GM18907 (cell line): ENCODE data around the gene CACNA1E.

Experiments used
- ATAC-seq: cut with Tn5 transposase; IDR thresholded peaks from one replicate; pipeline ENCODE4 v1.9.1; 2021; ENCODE audit warnings: mild to moderate bottlenecking, moderate library complexity; ENCODE audit not compliant: unreplicated experiment

Gene CACNA1E

DNA sequence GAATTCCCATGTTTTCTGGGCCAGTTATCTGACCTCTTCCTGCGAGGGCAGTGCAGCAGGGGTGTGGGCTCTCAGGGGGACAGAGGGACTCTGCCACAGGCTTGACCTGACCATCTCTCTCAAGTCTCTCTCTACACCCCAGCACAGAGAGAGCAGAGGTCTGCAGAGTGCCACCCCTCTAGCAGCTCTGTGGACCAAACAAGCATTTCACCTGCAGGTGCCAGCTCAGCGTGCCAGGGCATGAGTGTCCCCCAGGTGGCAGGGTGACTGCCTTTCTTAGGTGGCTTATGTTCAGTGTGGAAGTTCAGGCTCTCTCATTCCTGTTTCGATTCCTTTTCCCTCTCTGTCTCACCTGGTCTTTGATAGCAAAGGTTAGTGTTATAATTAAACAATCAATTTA lies 191.3 kb downstream of the CACNA1E start:
- ATAC-seq, result no peak

DNA sequence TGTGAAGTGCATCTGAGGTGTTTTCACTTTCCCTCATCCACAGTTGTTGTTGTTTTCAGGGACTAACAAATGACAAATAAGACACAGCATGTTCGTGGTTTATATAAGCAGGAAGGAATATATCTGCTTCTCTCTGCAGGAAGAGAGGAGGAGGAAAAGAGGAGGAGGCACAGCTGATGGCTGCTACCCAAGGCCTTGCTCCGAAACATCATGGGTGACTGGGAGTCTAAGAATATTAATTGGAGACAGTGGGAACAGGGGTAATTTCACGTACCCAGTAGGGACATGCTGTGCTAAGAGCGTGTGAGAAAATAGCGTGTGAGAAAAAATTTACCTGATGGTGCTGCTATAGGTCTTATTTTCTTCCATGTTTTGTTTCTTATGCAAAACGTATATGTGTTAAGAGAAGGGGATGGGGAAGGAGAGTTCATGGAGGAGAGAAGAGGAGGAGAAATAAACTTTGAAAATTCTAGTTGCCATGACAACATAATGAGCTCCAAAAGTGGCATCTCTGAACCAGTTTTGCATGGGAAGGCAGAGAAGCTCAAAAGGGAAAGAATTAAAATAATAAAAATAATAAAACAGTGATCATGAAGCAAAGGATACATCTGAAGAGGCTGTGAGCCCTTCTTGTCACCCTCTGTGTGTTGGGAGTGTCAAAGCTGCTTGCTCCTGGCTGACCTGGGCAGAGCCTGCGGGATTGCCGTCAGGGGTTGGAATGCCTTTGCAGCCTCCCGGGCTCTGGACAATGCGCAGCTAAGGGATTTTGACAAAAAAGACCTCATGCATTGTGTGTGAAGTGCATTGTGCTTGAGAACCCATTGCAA lies 192.0 kb downstream of the CACNA1E start:
- ATAC-seq, result no peak

DNA sequence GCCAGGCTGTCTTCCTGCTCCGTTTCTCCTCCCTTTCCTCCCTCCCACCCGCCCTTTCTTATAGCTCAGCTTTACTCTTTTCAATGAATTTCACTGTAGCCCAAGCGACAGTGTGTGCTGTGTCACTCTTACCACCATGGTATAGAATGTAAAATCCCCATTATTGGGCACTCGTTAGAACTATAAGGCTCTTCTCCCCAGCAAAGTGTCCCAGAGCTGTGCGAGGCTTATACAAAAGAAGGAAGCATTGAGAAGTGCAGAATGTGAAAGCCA lies 192.5 kb downstream of the CACNA1E start:
- no peak for ATAC-seq

DNA sequence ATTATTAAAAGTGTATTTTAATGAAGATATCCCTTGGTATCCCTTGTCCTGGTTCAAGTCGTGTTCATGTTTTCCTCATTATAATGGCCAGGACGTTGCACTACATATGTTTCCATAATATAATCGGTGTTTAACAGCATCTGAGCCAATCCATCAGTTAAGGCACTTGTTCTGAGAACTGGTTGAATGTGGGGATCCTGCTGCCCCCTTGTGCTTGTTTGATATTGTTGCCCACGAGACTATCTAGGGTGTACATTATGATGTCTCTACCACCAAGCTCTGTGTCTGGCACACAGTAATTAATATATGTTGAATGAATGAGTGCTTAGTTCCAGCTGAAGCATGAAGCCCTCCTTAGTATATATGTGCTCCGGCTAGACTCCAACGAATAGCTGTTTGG lies 193.0 kb downstream of the CACNA1E start:
- ATAC-seq, result peak; percentile 48

DNA sequence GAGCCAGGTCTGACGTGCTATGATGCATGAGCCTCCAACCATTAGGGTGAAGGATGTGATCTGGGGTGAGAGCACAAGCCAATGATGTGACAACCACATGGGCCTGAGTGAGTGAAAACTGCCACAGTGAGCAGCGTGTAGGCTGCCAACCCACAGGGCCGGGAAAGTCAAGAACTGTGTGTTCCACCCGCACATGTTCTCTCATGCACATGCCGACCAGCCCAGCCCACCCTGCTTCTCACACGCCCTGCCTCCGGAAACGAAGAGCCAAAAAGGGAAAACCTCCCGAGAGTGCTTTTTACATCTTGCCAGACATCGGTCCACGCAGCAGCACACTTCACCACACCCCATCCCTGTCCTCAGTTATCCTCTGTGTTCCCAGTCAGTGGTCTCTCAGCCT lies 197.0 kb downstream of the CACNA1E start:
- ATAC-seq, result no peak

DNA sequence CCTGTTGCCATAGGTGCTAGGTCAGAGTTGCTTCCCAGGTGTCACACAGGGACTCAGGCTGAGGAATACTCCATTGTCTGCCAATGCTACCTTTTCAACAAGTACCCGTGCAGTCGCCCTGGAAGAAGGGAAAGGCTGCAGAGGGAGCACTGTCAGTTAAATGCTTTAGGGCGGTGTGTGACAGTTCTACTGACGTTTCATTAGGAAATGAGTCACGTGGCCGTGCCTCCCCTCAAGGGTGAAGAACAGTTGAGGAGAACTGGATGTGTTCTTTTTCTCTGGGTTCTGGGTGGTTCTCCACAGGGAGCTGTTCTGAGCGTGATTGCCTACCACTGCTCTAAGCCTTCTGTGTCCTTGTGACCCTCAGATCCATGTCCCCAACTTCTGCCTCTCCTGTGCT lies 197.6 kb downstream of the CACNA1E start:
- no peak for ATAC-seq

DNA sequence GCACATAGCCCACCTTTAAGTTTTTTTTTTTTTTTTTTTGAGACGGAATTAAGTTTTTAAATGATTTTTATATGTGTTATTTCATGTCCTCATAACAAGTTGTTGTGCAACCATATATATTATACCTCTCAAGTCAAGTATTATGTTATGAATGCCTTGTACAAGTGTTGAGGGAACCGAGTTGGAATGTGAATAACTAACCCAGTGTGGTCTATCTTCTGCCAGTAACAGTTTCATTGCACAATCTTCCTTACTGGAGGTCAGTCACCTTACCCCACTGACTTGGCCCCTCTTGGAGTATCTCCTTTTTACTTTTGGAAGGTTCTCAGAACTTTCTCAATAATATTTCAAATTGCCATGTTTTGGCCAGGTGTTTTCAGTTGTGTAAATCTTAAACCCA lies 201.9 kb downstream of the CACNA1E start:
- ATAC-seq, result no peak

DNA sequence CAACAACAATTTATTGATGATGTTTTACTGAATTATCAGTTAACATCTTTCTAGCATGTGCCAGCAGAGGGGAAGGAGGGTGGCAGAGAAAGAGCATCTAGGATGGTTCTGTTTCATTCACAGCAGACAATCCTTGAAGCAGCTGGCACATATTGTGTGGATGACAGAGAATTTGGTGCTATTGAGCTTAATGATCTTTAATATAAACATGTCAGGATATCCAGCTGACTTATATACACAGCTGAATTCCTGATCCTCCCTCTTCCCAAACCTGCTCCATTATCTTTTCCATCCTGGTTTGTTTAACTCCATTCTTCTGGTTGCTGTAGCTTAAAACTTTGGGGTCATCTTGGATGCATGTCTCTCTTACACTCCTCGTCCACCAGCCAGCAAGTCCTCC lies 218.6 kb downstream of the CACNA1E start:
- no peak for ATAC-seq

DNA sequence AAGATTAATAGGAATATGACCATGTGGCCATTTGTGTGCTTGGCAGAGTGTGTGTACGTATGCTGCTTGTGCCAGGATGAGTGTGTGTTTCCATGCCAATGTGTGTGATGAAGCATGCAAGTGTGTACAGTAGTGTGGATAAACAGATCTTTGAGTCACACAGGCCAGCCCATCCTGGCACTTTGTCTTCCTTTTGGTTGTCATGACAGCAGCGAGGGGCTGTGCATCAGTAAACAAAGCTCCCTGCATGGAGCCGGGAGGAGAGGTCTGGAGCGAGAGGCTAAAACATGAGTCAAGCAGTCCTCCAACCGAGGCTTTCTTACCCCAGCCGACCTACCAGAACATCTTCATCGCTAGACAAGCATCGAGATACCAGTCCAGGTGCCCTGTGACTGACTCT lies 221.2 kb downstream of the CACNA1E start:
- ATAC-seq, result no peak

DNA sequence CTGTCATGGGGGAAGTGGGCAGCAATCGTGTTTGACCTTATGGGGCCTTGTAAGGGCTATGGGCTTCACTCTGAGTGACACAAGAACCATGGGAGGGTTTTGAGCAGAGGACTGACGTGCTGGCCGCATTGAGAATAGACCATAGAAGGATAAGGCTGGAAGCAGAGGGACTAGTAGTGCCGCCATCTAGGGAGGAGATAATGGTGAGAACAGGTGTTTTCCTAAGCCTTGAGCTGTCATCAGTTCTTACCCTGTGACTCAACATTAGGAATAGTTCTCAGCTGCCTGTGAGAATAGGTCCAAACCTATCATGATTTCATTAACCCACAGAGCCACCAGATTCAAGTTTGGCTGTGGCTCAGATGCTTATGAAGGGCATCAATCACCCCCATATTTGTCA lies 228.5 kb downstream of the CACNA1E start:
- ATAC-seq, result no peak

DNA sequence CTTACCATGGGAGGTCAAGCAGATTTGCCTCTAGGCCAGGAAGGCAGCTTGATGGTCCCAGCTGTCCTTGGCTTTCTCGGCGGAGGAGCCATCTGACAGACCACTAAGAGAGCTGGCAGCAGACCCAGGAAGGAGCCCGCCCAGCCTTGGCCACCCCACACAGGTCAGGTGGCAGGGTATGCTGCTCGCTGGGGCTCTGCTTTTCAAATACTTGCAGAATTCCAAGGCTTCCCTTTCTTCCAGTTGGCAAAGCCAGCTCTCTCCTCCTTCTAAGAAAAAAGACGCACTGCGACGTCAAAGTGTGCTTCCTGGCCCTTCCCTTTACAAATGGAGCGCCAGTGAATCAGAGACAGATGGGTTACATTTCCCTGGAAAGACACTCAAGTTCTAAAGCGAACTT lies 229.4 kb downstream of the CACNA1E start:
- ATAC-seq, result no peak

DNA sequence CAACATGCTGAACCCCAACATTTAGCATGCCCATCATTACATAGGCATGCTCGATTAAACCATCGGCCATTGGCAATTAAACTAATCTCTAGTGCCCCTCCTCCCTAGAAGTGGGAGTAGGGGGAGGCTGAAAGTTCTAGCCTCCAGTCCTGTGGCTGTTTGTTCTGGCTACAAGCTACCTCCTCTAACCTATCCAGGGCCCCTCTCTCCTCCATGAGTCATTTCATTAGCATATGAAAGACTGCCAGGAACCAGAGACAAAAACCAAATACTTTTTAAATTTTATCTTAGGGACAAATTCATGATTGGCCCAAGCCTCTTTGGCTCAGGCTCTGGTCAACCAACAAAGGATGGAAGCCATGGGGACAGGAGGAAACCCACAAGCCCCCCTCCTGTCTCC lies 231.1 kb downstream of the CACNA1E start:
- ATAC-seq, result no peak

DNA sequence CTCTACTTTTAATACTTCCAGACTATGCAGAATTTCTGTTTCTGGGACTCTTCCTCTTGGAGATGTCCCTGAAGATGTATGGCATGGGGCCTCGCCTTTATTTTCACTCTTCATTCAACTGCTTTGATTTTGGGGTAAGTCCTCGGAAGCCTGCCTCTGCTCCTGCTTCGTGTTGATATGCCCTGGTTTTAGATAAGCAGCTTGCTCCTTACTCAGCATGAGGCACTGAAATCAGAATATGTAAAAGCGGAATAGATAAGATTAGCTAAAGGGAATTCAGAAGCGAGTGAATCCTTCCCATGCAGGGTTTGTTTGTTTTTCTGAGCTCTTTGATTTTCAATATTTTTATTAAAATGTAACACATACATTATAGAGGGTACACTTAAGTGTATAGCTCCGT lies 234.7 kb downstream of the CACNA1E start:
- no peak for ATAC-seq

DNA sequence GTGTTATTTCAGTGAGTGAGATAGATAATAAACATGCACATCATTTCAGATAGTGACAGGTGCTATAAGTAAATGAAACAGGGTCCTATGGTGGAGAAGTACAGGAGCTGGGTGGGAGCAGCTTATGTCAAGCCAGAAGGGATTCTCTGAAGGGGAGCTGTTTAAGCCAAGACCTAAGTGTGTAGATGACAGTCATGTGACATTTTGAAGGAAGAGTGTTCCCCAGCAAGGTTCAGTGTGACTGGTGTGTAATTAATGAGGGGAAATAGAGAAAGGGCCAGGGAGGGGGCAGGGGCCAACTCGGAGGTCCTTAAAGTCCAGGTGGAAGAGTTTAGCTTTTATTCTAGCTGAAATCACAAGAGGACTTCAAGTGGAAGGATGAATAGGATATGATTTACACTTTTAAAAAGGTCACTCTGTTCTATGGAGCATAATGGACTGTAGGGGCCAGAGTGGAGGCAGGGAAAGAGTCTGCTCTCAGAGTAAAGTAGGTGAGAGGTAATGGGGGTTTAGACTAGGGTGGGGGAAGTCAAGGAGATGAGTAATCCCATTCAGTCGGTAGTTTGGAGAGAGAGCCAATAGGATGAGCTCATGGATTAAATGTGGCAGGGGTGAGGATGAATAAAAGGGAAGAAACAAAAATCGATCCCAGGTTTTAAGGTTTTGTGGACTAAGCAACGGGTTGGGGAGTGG lies 243.1 kb downstream of the CACNA1E start:
- ATAC-seq, result no peak

DNA sequence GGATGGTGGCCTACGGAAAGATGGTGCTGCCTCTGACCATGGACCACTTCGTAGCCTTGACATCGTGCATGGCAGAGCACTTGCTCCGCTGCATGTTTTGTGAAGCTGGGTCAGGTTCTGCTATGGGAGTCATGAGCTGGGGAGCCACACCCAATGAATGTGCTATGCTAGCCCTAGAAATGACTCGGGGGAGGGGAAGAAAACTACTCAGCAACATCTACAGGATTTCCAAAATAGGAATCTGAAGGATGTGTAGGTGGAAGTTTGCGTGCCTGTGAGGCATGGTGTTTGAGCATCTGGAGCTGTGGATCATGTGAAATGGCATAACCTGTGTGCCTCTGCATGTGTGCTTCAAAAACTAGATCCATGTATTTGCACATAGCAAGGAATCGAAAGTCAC lies 247.3 kb downstream of the CACNA1E start:
- ATAC-seq, result no peak

DNA sequence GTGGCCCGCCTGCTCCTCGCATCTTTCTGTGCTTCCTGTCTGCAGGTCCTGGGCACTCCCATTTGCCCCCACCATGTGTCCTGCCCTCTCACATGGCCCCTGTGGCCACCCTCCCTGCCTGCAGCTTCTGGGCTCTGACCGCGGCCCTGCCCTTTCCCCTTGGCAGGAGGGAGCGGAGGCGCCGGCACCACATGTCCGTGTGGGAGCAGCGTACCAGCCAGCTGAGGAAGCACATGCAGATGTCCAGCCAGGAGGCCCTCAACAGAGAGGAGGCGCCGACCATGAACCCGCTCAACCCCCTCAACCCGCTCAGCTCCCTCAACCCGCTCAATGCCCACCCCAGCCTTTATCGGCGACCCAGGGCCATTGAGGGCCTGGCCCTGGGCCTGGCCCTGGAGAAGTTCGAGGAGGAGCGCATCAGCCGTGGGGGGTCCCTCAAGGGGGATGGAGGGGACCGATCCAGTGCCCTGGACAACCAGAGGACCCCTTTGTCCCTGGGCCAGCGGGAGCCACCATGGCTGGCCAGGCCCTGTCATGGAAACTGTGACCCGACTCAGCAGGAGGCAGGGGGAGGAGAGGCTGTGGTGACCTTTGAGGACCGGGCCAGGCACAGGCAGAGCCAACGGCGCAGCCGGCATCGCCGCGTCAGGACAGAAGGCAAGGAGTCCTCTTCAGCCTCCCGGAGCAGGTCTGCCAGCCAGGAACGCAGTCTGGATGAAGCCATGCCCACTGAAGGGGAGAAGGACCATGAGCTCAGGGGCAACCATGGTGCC lies 249.1 kb downstream of the CACNA1E start:
- no peak for ATAC-seq

DNA sequence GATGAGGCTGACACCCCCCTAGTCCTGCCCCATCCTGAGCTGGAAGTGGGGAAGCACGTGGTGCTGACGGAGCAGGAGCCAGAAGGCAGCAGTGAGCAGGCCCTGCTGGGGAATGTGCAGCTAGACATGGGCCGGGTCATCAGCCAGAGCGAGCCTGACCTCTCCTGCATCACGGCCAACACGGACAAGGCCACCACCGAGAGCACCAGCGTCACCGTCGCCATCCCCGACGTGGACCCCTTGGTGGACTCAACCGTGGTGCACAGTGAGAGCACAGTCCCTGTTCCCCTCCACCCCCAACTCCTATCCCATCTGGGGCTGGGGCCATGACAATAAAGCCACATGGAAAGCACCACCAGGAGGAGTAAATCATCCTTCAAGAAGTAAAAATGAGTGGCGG lies 250.2 kb downstream of the CACNA1E start:
- no peak for ATAC-seq

DNA sequence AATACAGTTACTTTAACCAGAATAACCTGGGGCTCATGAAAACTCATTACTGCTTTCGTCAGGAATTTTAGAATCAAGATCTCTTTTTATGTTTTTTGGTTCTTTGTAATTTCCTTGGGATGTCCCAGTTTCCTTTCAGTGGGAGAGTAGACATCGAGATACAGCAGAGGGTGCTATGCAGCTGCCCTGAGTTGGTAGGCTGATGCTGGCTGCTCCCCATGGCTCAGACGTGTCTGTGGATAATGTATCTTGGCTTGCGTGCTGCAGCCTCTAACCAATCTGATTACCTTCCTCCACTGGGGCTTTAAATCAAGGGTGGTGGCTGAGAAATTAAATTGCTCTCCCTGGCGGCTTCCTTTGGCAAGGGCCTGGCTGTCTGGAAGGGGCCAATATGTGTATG lies 253.7 kb downstream of the CACNA1E start:
- no peak for ATAC-seq

DNA sequence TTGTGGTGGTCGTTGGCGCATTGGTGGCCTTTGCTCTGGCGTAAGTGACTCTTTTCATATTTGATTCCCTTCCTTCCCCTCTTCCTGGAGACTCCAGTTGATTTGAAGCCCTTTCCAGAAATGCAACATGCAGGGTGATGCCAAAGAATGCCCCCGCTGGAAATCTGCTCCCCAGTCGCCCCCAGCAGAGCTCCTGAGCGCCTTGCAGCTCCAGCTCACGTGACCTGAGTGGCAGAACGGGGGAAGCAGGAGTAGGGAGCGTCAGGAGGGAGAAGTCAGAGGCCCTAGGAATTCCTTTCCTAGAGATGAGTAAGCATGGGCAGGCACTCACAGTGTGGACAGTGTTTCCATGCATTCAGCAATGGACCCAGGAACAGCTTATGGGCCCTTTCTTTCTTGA lies 255.9 kb downstream of the CACNA1E start:
- ATAC-seq, result no peak

DNA sequence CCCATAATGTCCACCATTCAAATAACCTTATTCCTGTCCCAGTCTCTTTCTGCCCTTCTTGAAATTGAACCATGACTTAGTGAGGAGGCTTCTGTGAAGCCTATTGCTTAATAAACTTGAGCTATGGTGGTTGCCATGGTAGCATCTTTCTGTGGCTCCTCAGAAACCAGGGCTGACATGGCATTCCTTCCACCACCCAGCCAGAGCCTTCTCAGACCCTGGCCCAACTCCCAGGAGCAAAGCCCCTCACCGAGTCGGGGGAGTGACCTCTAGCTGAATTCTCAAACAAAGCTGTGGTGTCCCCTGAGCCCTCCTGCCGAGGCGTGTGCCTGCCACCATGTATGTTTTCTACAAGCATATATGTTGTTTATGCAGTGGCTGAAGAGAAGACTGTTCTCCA lies 259.1 kb downstream of the CACNA1E start:
- no peak for ATAC-seq

DNA sequence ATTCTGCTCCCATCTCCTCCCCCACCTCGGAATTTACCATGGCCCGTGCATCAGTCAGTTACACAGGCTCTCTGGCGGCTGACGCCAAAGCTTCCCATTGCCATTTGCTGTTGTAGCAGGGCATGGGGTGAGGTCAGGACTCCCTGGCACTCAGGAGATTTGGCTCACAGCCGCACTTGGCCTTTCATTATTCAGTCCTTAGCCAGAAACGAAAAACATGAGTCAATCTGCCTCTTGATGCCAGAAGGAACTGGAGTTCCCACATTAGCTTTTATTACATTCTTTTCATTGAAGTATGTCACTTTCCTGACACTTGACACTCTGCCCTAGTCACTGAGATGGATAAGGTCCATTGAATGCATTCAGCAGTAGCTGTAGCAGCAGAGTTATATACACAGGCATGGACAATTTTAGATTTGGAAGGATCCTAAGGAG lies 260.6 kb downstream of the CACNA1E start:
- ATAC-seq, result no peak

DNA sequence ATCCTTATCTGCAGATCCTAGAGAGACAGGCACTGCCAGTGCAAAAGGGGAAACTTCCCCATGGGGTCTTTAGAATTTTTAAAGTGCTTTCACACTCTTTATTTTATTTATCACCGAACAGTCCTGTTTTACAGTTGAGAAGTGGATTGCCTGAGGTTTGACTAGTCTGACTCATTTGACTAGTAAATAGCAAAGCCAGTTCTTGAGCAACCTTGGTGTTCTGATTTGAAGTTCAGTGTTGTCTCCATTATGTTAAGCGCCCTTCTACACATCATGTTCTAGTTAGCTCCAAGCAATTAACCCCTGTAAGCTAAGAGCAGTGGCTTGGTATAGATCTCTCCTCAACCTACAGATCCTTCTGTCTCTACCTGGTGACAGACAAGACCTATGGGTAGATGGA lies 262.9 kb downstream of the CACNA1E start:
- no peak for ATAC-seq
